HG03060 (cell line): ENCODE measurements around the gene RXRA.

Source experiments
- ATAC-seq: cut with Tn5 transposase; IDR thresholded peaks from one replicate; pipeline ENCODE4 v1.9.1; 2021; ENCODE audit warnings: low read depth, moderate number of reproducible peaks; ENCODE audit not compliant: unreplicated experiment

Gene RXRA

GRCh38 chr9:134440636-134441226, 114.5 kb downstream of the RXRA start:
- ATAC-seq: no peak

- ATAC-seq: no peak
Measured at GRCh38 chr9:134441227-134442084, 115.2 kb downstream of the RXRA start.

GRCh38 chr9:134442085-134442474, 115.8 kb downstream of the RXRA start:
- ATAC-seq: no peak

GRCh38 chr9:134442486-134443173, 116.4 kb downstream of the RXRA start:
- ATAC-seq: no peak

- no peak for ATAC-seq
Measured at GRCh38 chr9:134443174-134444037, 117.2 kb downstream of the RXRA start.

GRCh38 chr9:134444038-134444315, 117.7 kb downstream of the RXRA start:
- ATAC-seq: no peak

- no peak for ATAC-seq
Measured at GRCh38 chr9:134445000-134445399, 118.7 kb downstream of the RXRA start.

- peak; percentile 55 for ATAC-seq
Measured at GRCh38 chr9:134449180-134449916, 123.1 kb downstream of the RXRA start.

- no peak for ATAC-seq
Measured at GRCh38 chr9:134451700-134452458, 125.6 kb downstream of the RXRA start.

GRCh38 chr9:134452728-134453127, 126.5 kb downstream of the RXRA start:
- ATAC-seq: no peak

GRCh38 chr9:134453776-134454475, 127.7 kb downstream of the RXRA start:
- ATAC-seq: no peak

GRCh38 chr9:134454476-134454857, 128.2 kb downstream of the RXRA start:
- ATAC-seq: no peak

- ATAC-seq: no peak
Measured at GRCh38 chr9:134455021-134455471, 128.8 kb downstream of the RXRA start.

GRCh38 chr9:134455537-134455933, 129.3 kb downstream of the RXRA start:
- ATAC-seq: no peak

- ATAC-seq: no peak
Measured at GRCh38 chr9:134455934-134456755, 129.9 kb downstream of the RXRA start.

GRCh38 chr9:134456756-134457305, 130.6 kb downstream of the RXRA start:
- ATAC-seq: no peak

GRCh38 chr9:134457321-134458206, 131.3 kb downstream of the RXRA start:
- no peak for ATAC-seq
